A549 treated with dexamethasone at 1 μM for 4 hours (cell line): ENCODE measurements around the gene CST2. TPM values are rescaled to one million over a fixed set of nuclear protein-coding genes. Genes with fewer than 3 reads are reported as not detected.

Source experiments
- total RNA-seq: library from RNA; stranded (reverse); fragments of 200-300 nt; extraction: Qiagen RNA extraction; gene quantifications from 5 replicates; pipeline ENCODE4 v1.2.3, GENCODE V29; 2022

Gene CST2
- 0.76 to 1.8 TPM (median 1.4 TPM) in 5 replicates for total RNA-seq

GRCh38 chr20:23826541-23827021 lies at the start of gene CST2:
CST2 (minus strand) TSS chr20:23826729; CDS start chr20:23826660, 69 bp downstream.

Other genes with a start within 250 kb of the CST2 start
- not detected in 5 replicates for gene CST9, start 220.8 kb downstream of the CST2 start, total RNA-seq
- 254 to 378 TPM (median 361 TPM) in 5 replicates for gene CST3, start 188.8 kb downstream of the CST2 start, total RNA-seq
- not detected in 5 replicates for gene CST4, start 137.7 kb downstream of the CST2 start, total RNA-seq
- gene CST1, start 75.8 kb downstream of the CST2 start, total RNA-seq: 1.1 to 2.5 TPM (median 1.4 TPM) in 5 replicates
- not detected in 5 replicates for gene CST5, start 53.0 kb upstream of the CST2 start, total RNA-seq
- not detected in 5 replicates for gene GGTLC1, start 162.1 kb upstream of the CST2 start, total RNA-seq